ENCODE measurements around the gene CDK11B. TPM values are rescaled to one million over a fixed set of nuclear protein-coding genes. Genes with fewer than 3 reads are reported as not detected.
"Not testable (repeated sequence)": the region's sequence is repeated elsewhere in the genome, so short reads cannot be mapped to it uniquely, and the experiment has no call there.

Gene CDK11B
- total RNA-seq, 1 donor from 2014 or later: 24.8 TPM

GRCh38 chr1:1640081-1640480 lies 18.7 kb downstream of the CDK11B start:
- ATAC-seq; H3K4me1 ChIP-seq; H3K9me3 ChIP-seq; H3K4me3 ChIP-seq; H3K27me3 ChIP-seq; H3K27ac ChIP-seq; intact Hi-C loops (cut with DNase I): not testable (repeated sequence)
- peak; percentile 52 for DNase-seq
- H3K36me3 ChIP-seq: peaks cover 14% of the 10 kb centered on the region

GRCh38 chr1:1639368-1639767 lies 19.4 kb downstream of the CDK11B start:
- not testable (repeated sequence) for DNase-seq, H3K4me3 ChIP-seq

GRCh38 chr1:1638528-1638927 lies 20.3 kb downstream of the CDK11B start:
- H3K4me1 ChIP-seq; H3K4me3 ChIP-seq; ATAC-seq; H3K9me3 ChIP-seq; H3K27me3 ChIP-seq; H3K27ac ChIP-seq; intact Hi-C loops (cut with DNase I): not testable (repeated sequence)
- peaks cover 14% of the 10 kb centered on the region for H3K36me3 ChIP-seq
- peak; percentile 38 for DNase-seq

More at GRCh38 chr1:1639368-1639767, 19.4 kb downstream of the CDK11B start:
- peaks cover 14% of the 10 kb centered on the region for H3K36me3 ChIP-seq
- H3K4me1 ChIP-seq; H3K27me3 ChIP-seq; H3K9me3 ChIP-seq; ATAC-seq; H3K27ac ChIP-seq; intact Hi-C loops (cut with DNase I): not testable (repeated sequence)

- ATAC-seq; H3K4me1 ChIP-seq; H3K9me3 ChIP-seq; H3K27me3 ChIP-seq; H3K4me3 ChIP-seq; intact Hi-C loops (cut with DNase I); H3K27ac ChIP-seq: not testable (repeated sequence)
- DNase-seq: peak; percentile 41
- peaks cover 14% of the 10 kb centered on the region for H3K36me3 ChIP-seq
Observed at GRCh38 chr1:1637479-1637875, 21.3 kb downstream of the CDK11B start.

- ATAC-seq; intact Hi-C loops (cut with DNase I): not testable (repeated sequence)
- peak; percentile 52 for DNase-seq
Observed at GRCh38 chr1:1636621-1637478, 22.0 kb downstream of the CDK11B start.

GRCh38 chr1:1634613-1635012 lies 24.2 kb downstream of the CDK11B start:
- H3K27ac ChIP-seq; H3K9me3 ChIP-seq; ATAC-seq; H3K27me3 ChIP-seq; intact Hi-C loops (cut with DNase I); H3K4me1 ChIP-seq; H3K4me3 ChIP-seq: not testable (repeated sequence)
- peaks cover 14% of the 10 kb centered on the region for H3K36me3 ChIP-seq
- DNase-seq: peak; percentile 55

More at GRCh38 chr1:1636621-1637478, 22.0 kb downstream of the CDK11B start:
- peaks cover 14% of the 10 kb centered on the region for H3K36me3 ChIP-seq
- not testable (repeated sequence) for H3K9me3 ChIP-seq, H3K4me3 ChIP-seq, H3K4me1 ChIP-seq, H3K27ac ChIP-seq, H3K27me3 ChIP-seq

- peak; percentile 42 for ATAC-seq
- DNase-seq; H3K27ac ChIP-seq; intact Hi-C loops (cut with DNase I); H3K4me3 ChIP-seq; H3K27me3 ChIP-seq; H3K4me1 ChIP-seq; H3K9me3 ChIP-seq: not testable (repeated sequence)
- H3K36me3 ChIP-seq: peaks cover 16% of the 10 kb centered on the region
Observed at GRCh38 chr1:1633409-1633808, 25.4 kb downstream of the CDK11B start.

- ATAC-seq (no peak), DNase-seq (peak; percentile 70)
- intact Hi-C loops (cut with DNase I): no loop called here
- H3K27me3 ChIP-seq: peaks cover 10% of the 10 kb centered on the region
- no peaks in the 10 kb centered on the region for H3K9me3 ChIP-seq
- TF ChIP-seq CTCF (IDR thresholded peaks at IDR 0.05): no peak
- peak within 1 kb of the TSS; percentile 43 for H3K4me3 ChIP-seq
- peak within 1 kb of the TSS; percentile 84 for H3K27ac ChIP-seq
- peaks cover 13% of the 10 kb centered on the region for H3K36me3 ChIP-seq
- peaks cover 2% of the 10 kb centered on the region for H3K4me1 ChIP-seq
Observed at GRCh38 chr1:1631782-1632420, 26.9 kb downstream of the CDK11B start, which contains the start of gene MMP23B. TSS of gene MMP23B (plus strand) at chr1:1632173. CDS start at chr1:1632219, 46 bp downstream.
